UCSD-AML1 (cell line): Measurements from ENCODE around the gene LRIG1.

Experiments
- DNase-seq: peaks from one replicate; lab custom pipeline; 2025; ENCODE audit not compliant: unreplicated experiment; lab: John Stamatoyannopoulos, UW

The LRIG1 gene

GRCh38 chr3:66392512-66392911 is 108.3 kb downstream of the LRIG1 start:
- no peak for DNase-seq

- DNase-seq: no peak
Measured at GRCh38 chr3:66390013-66390412, 110.8 kb downstream of the LRIG1 start.

DNA sequence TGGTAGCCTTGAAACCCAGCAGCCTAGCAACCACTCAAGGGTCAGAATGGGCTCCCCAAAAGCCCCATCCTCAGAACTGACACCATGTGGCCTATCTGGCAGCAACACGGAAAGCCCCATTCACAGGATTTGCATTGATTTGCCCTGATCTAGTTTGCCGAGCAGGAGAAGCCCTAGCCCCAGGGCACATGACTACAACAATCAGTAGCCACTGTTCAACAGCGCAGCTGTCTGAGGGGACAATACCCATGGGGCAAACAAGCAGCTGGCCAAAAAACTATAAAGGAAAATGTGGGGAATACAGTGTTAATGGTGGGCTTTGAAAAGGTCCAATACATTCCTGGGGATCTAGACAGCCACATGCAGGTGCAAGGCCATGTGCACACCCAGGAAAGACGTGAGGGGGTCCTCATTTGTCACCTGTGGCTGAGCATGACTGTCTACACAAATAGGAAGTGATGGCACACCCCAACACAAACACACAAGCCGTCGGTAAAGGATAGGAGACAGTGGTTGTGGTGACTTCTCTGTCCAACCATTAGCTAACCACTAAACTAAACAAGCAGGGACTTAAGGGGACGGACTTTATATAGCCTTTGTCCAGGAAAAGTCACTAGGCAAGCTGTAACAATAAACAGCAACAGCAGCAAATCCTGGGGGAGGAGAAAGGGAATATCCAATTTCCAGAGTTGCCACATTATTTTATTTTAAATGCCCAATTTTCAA is 113.7 kb downstream of the LRIG1 start:
- DNase-seq: no peak

- DNase-seq: no peak
Measured at GRCh38 chr3:66386011-66386924, 114.6 kb downstream of the LRIG1 start.

DNA sequence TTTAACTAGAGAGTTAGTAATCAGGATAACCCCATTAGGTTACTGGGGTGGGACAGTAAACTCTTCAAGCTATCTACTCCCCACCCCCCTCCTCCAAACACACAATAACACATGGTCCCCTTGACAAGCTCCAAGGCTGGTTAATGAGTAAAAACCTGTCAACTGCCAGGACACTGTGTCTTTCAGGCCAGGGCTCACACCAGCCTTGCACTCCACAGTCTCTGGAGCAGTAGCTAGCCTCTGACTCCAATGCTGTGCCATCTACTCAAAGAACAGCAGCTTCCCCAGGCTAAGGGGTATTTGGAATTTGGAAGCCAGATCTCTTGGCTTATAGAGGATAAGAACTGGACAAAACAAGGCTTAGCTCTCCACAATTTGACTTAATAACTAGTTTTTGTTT is 115.8 kb downstream of the LRIG1 start:
- DNase-seq: no peak

DNA sequence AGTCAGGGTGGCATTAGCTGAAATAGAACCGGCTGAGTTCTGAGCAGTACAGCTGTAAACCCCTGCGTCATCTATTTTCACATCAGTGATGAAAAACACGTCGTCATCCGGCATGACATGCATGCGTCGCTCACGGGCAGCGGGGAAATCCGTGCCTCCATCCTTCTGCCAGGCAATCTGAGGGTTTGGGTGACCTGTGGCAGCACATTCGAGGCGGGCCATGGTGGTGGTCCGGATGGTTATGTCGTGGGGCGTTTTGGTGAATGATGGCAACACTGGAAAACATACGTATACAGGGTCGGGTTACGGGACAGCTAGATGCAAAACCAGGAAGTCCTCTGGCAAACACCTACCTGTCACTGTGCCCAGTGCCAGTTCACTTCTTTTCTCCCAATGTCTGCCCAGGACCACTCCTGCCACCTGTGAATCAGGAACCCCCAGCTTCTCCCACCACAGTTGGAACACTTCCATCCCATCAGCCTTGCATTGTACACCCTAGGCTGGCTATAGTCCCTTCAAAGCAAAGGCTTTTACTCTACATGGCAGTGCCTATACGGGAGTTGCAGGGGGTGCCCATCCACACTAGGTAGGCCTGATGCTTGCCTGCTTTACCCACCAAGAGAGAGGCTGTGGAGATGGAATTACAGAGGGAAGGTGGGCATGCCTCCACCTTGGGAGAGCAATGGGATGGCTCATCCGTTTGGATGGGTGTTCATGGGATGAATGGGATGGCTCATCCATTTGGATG is 116.7 kb downstream of the LRIG1 start:
- no peak for DNase-seq

DNA sequence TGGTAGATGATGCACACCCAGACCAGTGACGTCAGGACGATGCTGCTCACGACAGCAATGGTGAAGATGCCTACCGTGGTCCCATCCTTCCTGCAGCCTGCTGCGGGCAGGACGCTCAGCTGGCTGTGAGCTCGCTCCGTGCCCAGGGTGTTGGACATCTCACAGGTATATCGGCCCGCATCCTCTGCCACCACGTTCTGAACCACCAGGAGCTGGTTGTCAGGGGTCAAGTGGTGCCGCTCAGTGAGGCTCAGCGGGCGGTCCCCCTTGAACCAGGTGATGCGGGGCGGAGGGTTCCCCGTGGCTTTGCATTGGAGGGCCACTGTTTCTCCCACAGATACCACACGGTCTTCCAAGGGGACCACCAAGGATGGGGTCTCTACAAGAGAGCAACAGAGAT is 117.8 kb downstream of the LRIG1 start:
- no peak for DNase-seq

DNA sequence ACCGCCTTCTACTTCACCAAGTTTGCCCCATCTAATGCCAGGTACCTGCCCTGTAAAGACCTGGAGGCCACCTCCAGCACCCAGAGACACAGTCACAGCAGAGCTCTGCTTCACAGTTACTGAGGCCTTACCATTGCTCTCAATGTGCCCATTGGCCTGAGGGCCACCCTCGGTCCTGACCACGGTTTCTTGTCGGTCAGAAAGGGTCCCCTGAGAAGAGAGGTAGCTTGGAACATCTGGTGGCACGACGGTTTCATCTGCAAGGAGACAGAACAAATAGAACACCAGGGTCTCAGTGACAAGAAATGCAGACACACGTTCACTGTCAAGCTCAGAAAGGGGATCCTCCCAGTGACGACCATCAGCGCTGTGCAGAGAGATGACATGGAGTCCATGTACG is 118.7 kb downstream of the LRIG1 start:
- DNase-seq: no peak

- no peak for DNase-seq
Measured at GRCh38 chr3:66381626-66382025, 119.2 kb downstream of the LRIG1 start.

DNA sequence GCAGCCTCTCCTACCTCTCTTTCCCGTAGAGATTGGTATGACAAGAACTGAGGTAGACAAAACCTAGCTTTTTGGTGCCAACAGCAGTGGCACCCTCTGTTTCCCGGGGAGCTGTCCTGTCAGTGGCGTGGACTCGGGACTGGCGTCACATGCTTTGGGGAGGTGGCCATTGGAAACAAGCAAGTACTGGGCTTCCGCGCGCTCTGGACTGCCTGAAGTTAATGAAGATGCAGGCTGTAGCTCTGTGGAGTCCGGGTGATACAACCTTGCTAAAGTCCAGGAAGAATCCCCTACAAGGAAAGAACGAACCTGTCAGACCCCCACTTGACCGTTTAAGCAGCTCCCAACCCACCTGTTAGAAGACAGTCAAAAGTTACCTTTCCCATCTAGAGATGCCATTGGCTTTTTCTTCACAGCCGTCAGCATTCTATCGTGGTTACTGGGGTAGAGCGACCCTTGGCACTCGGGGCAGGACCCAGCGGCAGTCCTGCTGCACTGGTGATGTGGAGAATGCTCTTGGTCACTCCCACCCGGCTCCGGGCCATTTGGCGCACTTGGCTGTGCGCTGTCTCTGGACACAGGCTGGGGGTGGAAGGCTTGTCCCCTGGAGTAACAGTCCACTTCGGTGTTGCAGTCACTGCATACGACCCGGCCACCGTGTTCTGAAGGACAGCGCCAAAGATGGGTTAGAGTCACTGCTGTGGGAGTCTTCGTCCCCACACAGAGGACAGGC is 120.5 kb downstream of the LRIG1 start:
- DNase-seq: no peak

- DNase-seq: no peak
Measured at GRCh38 chr3:66379565-66379964, 121.3 kb downstream of the LRIG1 start.

DNA sequence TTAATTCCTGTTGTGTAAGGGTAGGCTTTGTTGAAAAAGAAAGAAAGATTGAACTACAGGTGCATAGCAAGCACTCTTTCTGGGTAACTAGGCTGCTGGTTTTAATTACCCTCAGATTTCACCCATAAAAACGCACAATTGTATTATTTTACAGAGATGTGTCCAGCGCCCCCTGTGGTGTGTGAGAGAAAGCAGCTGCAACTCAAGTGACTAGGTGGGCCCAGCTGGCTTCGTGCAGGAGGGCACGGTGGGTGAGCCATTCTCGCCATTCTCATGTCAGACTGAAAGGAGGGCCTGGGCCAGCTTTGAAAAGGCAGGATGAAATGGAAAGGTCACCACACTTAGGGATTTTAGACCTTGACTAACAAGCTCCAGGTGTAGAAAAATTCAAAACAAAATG is 122.6 kb downstream of the LRIG1 start:
- no peak for DNase-seq

GRCh38 chr3:66377800-66378199 is 123.0 kb downstream of the LRIG1 start:
- no peak for DNase-seq

DNA sequence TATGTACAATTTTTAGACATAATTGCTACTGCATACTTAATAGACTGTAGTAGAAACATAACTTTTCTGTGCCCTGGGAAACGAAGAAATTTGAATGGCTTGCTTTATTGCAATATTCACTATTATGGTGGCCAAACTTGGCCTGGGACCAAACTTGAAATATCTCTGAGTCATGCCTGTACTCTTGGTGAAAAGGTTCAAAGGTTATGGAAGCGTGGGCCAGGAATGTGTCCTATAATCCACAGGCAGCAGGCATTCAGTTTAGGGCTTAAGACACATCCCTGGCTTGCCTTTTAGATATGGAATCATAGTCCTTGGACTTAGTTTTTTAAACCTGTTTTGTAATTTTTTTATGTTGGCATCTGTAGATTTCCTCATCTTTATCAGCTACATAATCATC is 124.3 kb downstream of the LRIG1 start:
- DNase-seq: no peak

DNA sequence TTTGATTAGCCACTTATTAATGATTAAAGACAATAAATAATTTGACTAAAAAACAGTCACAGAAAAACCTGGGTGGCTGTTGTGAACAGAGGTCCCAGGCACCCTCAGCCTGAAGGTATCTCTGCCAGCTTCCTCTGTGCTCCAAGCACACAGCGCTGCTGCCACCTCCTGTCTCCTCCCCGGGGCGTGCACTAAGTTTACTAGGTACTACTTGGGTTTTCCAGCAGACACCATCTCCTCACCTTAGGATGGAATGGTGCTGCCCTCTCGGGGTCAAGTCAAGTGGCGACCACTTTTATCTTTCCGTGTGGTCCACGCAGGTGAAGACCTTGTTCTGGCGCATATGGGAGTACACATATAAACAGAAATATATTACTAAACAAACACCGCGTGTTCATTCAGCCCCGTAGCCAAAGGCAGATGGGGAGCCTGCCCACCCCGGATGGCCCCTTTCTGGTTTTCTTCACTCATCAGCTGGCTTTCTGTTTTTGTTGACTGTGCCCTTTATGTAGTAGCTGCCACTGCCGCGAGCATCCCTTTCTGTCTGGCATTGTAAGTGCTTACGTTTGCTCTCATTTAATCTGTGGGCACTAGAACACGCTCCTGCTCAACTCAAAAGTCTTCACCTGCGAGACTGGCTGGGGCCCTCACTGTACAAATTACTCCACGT is 128.0 kb downstream of the LRIG1 start:
- peak; percentile 33 for DNase-seq

DNA sequence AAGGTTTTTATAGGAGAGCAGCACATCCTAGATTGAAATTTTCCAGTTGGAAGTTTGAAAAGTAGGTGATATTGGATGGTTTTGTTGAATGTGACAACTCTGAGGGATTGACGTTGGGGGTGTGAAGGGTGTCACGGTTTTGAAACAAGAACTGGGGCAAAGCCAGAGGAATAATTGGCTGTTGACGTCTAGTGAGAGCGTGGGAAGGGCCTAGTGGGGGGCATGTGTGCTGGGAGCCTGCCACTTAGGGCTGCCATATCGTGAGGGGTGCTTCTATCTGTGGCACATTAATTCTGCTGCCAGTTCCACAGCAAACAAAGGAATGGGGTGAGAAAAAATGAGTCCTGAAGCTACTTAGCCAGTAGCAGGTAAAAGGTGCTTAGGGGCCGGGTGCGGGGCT is 129.4 kb downstream of the LRIG1 start:
- no peak for DNase-seq

DNA sequence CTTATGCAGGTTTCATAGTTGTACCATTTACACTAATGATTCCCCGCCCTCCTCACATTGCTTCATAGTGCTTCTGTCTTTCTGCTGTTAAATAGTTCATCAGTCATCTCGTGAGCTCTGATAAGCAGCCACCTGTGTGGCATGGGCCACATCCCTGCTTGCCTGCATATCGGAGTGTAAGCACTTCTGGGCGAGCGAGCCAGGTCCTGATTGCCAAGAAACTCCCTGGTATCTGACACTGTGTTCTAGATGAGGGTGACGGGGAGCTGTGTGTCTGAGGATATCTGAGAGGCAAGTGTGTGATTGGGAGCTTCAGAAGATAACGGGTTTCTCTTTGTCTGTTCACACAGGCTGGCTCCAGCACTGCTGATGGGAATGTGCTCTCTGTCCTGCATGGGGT is 130.6 kb downstream of the LRIG1 start:
- no peak for DNase-seq

DNA sequence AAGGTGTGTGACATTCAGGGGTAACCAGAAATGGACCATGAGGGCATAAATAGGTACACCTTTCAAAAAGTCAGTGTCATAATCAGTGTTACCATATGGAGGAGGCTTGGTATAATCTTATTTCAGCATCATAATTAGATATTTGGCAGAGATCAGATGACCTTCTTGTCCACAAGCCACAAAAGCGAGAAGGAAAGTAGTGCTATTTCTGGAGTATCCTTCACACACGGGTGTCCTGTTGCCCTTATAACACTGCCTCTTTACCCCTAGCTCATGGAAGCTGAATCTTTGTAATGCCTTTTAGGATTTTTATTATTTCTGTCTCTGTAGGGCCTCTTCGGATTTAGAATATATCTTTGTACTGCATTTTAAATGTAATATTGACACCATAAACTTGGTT is 132.8 kb downstream of the LRIG1 start:
- DNase-seq: no peak

- DNase-seq: no peak
Measured at GRCh38 chr3:66366747-66367146, 134.1 kb downstream of the LRIG1 start.

DNA sequence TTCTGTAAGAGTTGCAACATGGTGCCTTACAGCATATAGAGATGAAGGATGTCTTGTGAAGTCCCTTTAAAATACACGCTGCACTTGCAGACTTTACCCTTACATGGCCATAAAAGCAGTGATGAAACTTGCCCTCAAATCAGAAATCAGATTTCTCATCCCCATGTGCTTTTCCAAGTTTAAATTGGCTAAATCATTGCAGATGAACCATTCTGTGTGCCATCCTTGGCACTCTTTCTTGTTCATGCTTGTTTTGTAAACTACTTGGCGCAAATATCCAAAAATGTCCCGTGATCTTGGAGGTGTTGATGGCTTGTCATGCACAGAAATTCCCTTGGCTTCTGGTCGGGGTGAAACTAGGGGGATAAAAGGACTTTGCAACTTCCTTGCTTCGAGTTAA is 135.7 kb downstream of the LRIG1 start:
- no peak for DNase-seq
